Astrocyte (in vitro differentiated cells and primary cell): ENCODE data around the gene SACS. TPM values are rescaled to one million over a fixed set of nuclear protein-coding genes. Genes with fewer than 3 reads are reported as not detected.

Source experiments
- DNase-seq: peaks from one replicate; pipeline ENCODE4 v3.0.0-alpha.2; 2010; ENCODE audit warnings: low read depth
- FAIRE-seq: peaks from 2 replicates; lab custom pipeline; 2011; peaks lifted over from hg19 to GRCh38; lab: Jason Lieb, UNC
- H2AFZ ChIP-seq: 2 replicates; pipeline ENCODE4 v1.6.0; 2012; ENCODE audit warnings: low read depth, low read length, inconsistent platforms
- H3K27ac ChIP-seq: 2 replicates; pipeline ENCODE4 v1.5.1; 2011; ENCODE audit warnings: low read depth, low read length, inconsistent platforms
- H3K27me3 ChIP-seq: 2 replicates; pipeline ENCODE4 v1.6.0; 2011; ENCODE audit warnings: low read length, inconsistent platforms; ENCODE audit not compliant: insufficient read depth
- H3K36me3 ChIP-seq: 2 replicates; pipeline ENCODE4 v1.5.1; 2011; ENCODE audit warnings: low read length, inconsistent platforms; ENCODE audit not compliant: insufficient read depth
- H3K4me1 ChIP-seq: 2 replicates; pipeline ENCODE4 v1.5.1; 2011; ENCODE audit warnings: low read length, inconsistent platforms; ENCODE audit not compliant: insufficient read depth
- H3K4me2 ChIP-seq: 2 replicates; pipeline ENCODE4 v1.6.0; 2012; ENCODE audit warnings: low read length, inconsistent platforms
- H3K4me3 ChIP-seq: 2 replicates; pipeline ENCODE4 v1.5.1; 2011; ENCODE audit warnings: low read depth, mild to moderate bottlenecking, low read length, inconsistent platforms; ENCODE audit not compliant: insufficient read depth
- H3K79me2 ChIP-seq: 2 replicates; pipeline ENCODE4 v1.6.0; 2012; ENCODE audit warnings: mild to moderate bottlenecking, low read length, inconsistent platforms; ENCODE audit not compliant: insufficient read depth
- H3K9ac ChIP-seq: 2 replicates; pipeline ENCODE4 v1.6.0; 2012; ENCODE audit warnings: mild to moderate bottlenecking, low read length, inconsistent platforms
- H3K9me3 ChIP-seq: 2 replicates; pipeline ENCODE4 v1.5.1; 2012; ENCODE audit warnings: low read depth, mild to moderate bottlenecking, low read length, inconsistent platforms; ENCODE audit not compliant: insufficient read depth
- H4K20me1 ChIP-seq: 2 replicates; pipeline ENCODE4 v1.6.0; 2012; ENCODE audit warnings: low read length, inconsistent platforms; ENCODE audit not compliant: insufficient read depth
- H3K27ac Mint-ChIP-seq: one replicate; pipeline ENCODE4 v1.8.0; 2021; ENCODE audit warnings: mild to moderate bottlenecking, mixed read lengths; ENCODE audit not compliant: unreplicated experiment
- H3K27me3 Mint-ChIP-seq: one replicate; pipeline ENCODE4 v1.8.0; 2021; ENCODE audit warnings: low read depth, mixed read lengths; ENCODE audit not compliant: unreplicated experiment
- H3K36me3 Mint-ChIP-seq: one replicate; pipeline ENCODE4 v1.8.0; 2021; ENCODE audit warnings: low read depth, mixed read lengths; ENCODE audit not compliant: unreplicated experiment
- H3K4me1 Mint-ChIP-seq: one replicate; pipeline ENCODE4 v1.8.0; 2021; ENCODE audit warnings: low read depth, mixed read lengths; ENCODE audit not compliant: unreplicated experiment
- H3K4me3 Mint-ChIP-seq: one replicate; pipeline ENCODE4 v1.8.0; 2021; ENCODE audit warnings: mild to moderate bottlenecking, moderate library complexity, mixed read lengths; ENCODE audit not compliant: unreplicated experiment
- H3K9me3 Mint-ChIP-seq: one replicate; pipeline ENCODE4 v1.8.0; 2021; ENCODE audit warnings: mild to moderate bottlenecking, mixed read lengths; ENCODE audit not compliant: unreplicated experiment
- EZH2 ChIP-seq: IDR thresholded peaks from 2 replicates; pipeline ENCODE4 v1.6.1; 2012; ENCODE audit warnings: mild to moderate bottlenecking, low read length, inconsistent platforms; ENCODE audit not compliant: insufficient read depth
- total RNA-seq: library from RNA; stranded (reverse); gene quantifications from 2 replicates; pipeline ENCODE4 v1.2.1, GENCODE V29; 2021
- TF ChIP-seq, protein P1 (sequence below): IDR thresholded peaks from 2 replicates; pipeline ENCODE4 v1.5.1; 2011; ENCODE audit warnings: low read depth, mild to moderate bottlenecking, inconsistent platforms, low read length, moderate library complexity; ENCODE audit not compliant: insufficient read depth

Gene SACS
- total RNA-seq, 1 donor from 2014 or later: 79.4 TPM

DNA sequence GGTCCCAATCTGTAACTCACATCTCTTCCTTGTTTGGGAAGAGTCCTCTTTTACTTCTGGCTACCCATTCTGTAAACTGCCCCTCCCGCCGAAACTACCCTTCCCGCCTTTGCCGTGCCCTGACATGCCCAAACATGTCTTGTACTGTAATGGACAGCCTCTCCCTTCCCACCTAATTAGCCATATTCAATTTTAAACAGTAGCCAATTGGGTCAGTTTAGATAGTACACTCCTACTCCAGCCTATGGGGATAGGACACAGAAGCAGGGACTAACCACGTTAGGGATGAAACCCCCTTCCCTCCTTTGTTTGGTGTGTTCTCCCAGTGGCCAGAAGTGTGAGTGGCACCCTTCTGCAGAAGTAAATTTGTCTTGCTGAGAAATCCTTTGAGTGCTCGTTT, 34.2 kb downstream of the SACS start:
- Mint-ChIP-seq H3K36me3 (peaks cover 16% of the 10 kb centered on the region), H3K9me3 (peaks cover 19% of the 10 kb centered on the region), H3K27me3 (no peaks in the 10 kb centered on the region), H3K4me3 (no peak overlapping the region), H3K27ac (peak overlapping the region; percentile 96), H3K4me1 (peaks cover 3% of the 10 kb centered on the region)
- Histone ChIP-seq H3K4me2 (no peak overlapping the region), H3K9ac (no peak overlapping the region), H3K79me2 (peaks cover 77% of the 10 kb centered on the region), H3K27ac (no peak overlapping the region), H3K36me3 (no peaks in the 10 kb centered on the region), H3K4me3 (no peak overlapping the region), H3K9me3 (no peaks in the 10 kb centered on the region), H3K4me1 (no peaks in the 10 kb centered on the region), H2AFZ (no peak overlapping the region), H3K27me3 (no peaks in the 10 kb centered on the region), H4K20me1 (no peaks in the 10 kb centered on the region)
- TF ChIP-seq, protein P1, sequence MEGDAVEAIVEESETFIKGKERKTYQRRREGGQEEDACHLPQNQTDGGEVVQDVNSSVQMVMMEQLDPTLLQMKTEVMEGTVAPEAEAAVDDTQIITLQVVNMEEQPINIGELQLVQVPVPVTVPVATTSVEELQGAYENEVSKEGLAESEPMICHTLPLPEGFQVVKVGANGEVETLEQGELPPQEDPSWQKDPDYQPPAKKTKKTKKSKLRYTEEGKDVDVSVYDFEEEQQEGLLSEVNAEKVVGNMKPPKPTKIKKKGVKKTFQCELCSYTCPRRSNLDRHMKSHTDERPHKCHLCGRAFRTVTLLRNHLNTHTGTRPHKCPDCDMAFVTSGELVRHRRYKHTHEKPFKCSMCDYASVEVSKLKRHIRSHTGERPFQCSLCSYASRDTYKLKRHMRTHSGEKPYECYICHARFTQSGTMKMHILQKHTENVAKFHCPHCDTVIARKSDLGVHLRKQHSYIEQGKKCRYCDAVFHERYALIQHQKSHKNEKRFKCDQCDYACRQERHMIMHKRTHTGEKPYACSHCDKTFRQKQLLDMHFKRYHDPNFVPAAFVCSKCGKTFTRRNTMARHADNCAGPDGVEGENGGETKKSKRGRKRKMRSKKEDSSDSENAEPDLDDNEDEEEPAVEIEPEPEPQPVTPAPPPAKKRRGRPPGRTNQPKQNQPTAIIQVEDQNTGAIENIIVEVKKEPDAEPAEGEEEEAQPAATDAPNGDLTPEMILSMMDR: no peak
- TF ChIP-seq EZH2: no peak
- FAIRE-seq (no peak), DNase-seq (no peak)

GRCh38 chr13:23394821-23395220, 38.7 kb downstream of the SACS start:
- H3K27me3 Mint-ChIP-seq: no peaks in the 10 kb centered on the region
- peaks cover 8% of the 10 kb centered on the region for H3K36me3 Mint-ChIP-seq
- peaks cover 15% of the 10 kb centered on the region for H3K4me1 ChIP-seq
- H3K27ac Mint-ChIP-seq: no peak overlapping the region
- peaks cover 8% of the 10 kb centered on the region for H3K9me3 Mint-ChIP-seq
- H3K4me1 Mint-ChIP-seq: peaks cover 9% of the 10 kb centered on the region
- no peak overlapping the region for H3K4me3 Mint-ChIP-seq
- DNase-seq (no peak), FAIRE-seq (no peak)
- H3K36me3 ChIP-seq: no peaks in the 10 kb centered on the region
- peaks cover 85% of the 10 kb centered on the region for H3K79me2 ChIP-seq
- H3K9ac ChIP-seq: no peak overlapping the region
- no peak overlapping the region for H3K27ac ChIP-seq
- H2AFZ ChIP-seq: no peak overlapping the region
- H3K9me3 ChIP-seq: no peaks in the 10 kb centered on the region
- H3K4me2 ChIP-seq: no peak overlapping the region
- TF ChIP-seq EZH2: no peak
- TF ChIP-seq, protein P1: no peak
- H3K4me3 ChIP-seq: no peak overlapping the region
- H4K20me1 ChIP-seq: peaks cover 17% of the 10 kb centered on the region
- H3K27me3 ChIP-seq: no peaks in the 10 kb centered on the region

DNA sequence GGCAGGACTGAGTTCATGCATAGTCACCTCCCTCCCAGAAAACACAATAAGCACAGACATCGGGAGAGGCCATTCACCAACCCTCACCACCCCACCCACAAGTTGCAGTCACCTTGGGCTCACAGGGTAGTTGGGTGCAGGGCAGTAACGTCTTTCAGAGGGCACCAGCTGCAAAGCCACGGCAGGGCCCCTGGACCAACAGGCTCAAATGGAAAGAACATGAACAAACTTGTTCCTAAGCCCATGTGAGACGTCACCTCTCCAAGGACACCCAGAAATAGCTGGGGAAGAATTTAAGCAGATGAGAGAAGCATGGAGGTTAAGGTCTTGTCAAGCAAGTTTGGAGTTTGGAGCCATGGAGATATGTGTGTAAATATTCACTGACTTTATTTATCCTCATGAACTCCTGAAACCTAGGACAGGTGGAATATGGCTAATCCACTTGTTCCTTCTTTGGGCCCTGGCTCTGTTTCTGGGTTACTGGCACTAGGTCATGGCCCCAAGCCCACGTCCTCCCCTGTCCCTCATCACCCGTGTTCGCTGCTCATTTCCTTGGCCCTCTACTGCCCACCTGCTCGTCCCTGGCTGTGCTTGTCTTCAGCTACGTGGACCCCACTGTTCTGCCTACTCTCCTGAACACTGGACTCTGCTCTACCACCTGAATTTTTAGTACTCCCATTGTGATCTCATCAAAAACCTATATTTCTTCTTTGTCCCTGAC, 40.4 kb downstream of the SACS start:
- Histone ChIP-seq H3K27ac (no peak overlapping the region), H3K27me3 (no peaks in the 10 kb centered on the region), H3K4me3 (no peak overlapping the region), H3K79me2 (peaks cover 74% of the 10 kb centered on the region), H3K9ac (no peak overlapping the region), H3K4me2 (no peak overlapping the region), H2AFZ (no peak overlapping the region), H4K20me1 (peaks cover 17% of the 10 kb centered on the region), H3K9me3 (no peaks in the 10 kb centered on the region), H3K36me3 (no peaks in the 10 kb centered on the region), H3K4me1 (peaks cover 15% of the 10 kb centered on the region)
- FAIRE-seq (no peak), DNase-seq (no peak)
- no peak for TF ChIP-seq EZH2
- TF ChIP-seq, protein P1: no peak
- no peaks in the 10 kb centered on the region for H3K36me3 Mint-ChIP-seq
- H3K9me3 Mint-ChIP-seq: no peaks in the 10 kb centered on the region
- H3K27ac Mint-ChIP-seq: peak overlapping the region; percentile 4
- H3K4me1 Mint-ChIP-seq: peaks cover 6% of the 10 kb centered on the region
- no peak overlapping the region for H3K4me3 Mint-ChIP-seq
- no peaks in the 10 kb centered on the region for H3K27me3 Mint-ChIP-seq
